ENCODE measurements around the gene LGI2.
"Not testable (repeated sequence)": the region's sequence is repeated elsewhere in the genome, so short reads cannot be mapped to it uniquely, and the experiment has no call there.

LGI2 gene

DNA sequence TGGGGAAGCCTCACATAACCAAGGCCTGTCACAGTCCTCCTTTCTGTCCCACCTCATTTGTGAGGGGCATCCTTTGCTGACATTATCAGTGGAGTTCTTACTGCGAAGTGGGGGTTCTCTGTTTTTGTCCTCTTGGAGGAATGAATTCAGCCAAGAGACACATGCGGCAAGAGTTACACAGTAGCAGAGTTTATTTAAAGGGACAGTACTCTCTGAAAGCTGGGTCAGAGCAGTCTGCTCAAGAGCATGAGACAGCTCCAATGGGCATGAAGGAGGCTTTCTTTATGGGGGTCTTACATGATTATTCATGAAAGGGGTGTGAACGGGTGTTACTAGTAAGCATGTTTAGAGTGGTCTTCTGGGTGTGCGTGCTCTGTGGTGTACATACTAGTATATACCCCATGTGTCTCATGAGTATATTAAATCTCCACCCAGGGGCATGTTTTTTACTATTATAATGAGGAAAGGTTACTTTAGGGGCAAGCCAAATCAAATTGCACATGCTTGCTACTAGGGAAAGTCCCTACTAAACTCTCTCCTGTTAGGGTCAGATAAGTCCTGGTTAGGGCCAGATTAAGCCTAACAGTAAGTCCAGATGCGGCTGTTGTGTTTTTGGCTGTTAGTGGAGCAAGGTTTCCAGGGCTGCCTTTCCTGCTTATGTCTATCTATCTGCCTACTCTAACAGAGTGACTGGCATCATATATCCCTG is 19.8 kb upstream of the LGI2 start:
- DNase-seq: no peak

DNA sequence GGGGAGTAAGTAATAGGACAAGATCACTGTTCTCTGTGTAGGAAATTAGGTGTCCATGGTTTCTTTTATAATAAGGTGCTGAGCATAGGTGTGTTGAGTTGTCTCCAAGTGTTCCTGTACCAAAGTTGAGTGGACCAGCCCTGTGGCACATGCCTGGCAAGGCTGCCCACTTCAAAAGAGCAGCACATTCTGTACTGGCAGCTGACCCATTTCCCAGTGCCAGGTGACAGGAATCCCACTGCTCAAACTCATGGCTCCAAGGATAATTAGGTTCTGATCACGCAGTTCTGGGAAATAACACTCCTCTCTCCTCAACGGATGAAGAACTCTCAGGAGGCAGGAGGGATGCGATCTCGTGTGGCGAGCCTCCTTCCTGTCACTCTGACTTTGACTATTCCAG is 12.8 kb upstream of the LGI2 start:
- no peak for DNase-seq

DNA sequence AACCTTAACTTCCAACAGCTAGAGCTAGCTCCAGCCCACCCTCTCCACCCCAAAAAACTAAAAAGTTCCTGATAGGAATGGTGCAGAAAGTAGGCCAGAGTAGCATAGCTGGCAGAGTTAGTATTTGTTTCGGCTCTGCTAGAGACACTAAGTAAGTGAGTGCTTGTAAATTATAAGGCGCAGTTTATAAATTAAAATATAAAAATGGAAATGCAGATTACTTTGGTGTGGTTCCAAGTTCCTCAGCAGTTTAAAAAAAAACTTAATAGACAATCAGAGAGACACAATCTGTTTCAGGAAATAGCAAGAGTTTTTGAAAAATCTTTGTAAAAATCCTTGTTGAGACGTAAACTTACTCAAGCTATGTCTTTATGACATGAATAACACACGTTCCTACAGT is 2.8 kb upstream of the LGI2 start:
- DNase-seq: no peak

GRCh38 chr4:25032126-25032525 is 1.4 kb upstream of the LGI2 start:
- no peak for DNase-seq

- DNase-seq: no peak
Observed at GRCh38 chr4:25031077-25031621, 403 bp upstream of the LGI2 start.

- peak; percentile 43 for DNase-seq
Observed at GRCh38 chr4:25029479-25030276, 1.1 kb downstream of the LGI2 start.

GRCh38 chr4:25028851-25029250 is 1.9 kb downstream of the LGI2 start:
- DNase-seq: no peak

DNA sequence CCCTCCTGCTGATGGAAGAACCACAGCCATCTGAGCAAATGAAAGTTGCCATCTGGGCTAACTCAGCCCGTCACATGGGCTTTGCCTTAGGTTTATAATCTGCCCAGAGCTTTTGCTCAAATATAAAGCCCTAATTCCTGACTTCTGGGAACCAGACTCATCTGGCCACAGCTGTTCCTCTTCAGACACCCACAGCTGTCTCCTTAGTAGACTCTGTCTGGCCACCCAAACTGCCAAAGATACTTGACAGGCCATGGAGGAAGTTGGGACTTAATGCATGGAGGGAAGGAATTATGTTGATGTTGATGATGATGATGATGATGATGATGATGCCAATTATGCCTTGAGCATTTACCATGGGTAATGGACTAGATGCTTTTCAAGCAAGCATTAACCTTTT is 8.0 kb downstream of the LGI2 start:
- no peak for DNase-seq

- DNase-seq: no peak
Observed at GRCh38 chr4:25021216-25021615, 9.5 kb downstream of the LGI2 start.

- DNase-seq: no peak
Observed at GRCh38 chr4:25020236-25020635, 10.5 kb downstream of the LGI2 start.

- DNase-seq: no peak
Observed at GRCh38 chr4:25019501-25019900, 11.2 kb downstream of the LGI2 start.

- DNase-seq: no peak
Observed at GRCh38 chr4:25015012-25015411, 15.7 kb downstream of the LGI2 start.

DNA sequence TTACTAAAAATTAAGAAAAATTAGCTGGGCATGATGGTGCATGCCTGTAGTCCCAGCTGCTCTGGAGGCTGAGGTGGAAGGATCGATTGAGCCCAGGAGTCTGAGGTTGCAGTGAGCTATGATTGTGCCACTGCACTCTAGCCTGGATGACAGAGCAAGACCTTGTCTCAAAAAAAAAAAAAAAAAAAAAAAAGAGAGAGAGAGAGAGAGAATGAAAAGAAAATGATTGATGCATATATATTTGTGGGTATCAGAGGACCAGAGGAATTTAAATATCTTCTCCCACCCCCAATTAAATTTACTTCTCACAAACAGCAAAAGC is 16.1 kb downstream of the LGI2 start:
- DNase-seq: not testable (repeated sequence)

DNA sequence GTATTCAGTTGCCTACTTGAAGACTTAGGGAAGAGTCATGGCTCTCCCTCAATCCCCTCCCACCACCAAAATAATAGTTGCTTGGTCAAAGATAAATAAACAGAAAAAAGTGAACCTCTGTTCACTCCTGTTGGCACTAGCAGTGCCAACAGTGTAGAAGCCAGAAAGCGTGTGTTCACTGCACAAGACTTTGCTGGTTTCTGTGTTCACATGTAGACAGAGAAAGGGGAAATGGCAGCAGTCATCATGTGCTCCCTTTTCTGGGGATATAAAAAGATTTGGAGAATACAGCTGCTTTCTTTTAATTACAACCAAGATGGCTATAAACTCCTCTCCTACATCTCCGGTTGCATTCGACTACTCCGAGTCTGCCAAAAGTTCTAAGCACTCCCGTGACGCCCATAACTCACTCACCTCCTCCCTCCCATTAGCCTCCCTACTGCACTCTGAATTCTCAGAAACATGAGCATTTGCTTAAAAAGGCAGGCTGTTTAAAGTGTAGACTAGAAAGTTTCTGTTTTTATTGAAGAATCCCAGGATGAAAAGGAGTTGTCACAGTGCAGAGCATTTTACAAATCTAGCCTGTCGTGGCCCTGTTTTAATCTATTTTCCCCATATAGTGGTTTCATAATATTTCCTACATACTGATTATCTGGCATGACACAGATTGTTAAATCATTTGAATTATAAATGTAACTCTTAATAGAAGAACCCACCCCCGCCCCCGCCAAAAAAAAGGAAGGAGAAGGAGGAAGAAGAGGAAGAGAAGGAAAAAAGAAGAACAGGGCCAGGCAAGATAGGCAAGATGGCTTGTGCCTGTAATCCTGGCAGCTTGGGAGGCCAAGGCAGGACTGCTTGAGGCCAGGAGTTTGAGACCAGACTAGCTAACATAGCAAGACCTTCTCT is 16.7 kb downstream of the LGI2 start:
- DNase-seq: no peak

DNA sequence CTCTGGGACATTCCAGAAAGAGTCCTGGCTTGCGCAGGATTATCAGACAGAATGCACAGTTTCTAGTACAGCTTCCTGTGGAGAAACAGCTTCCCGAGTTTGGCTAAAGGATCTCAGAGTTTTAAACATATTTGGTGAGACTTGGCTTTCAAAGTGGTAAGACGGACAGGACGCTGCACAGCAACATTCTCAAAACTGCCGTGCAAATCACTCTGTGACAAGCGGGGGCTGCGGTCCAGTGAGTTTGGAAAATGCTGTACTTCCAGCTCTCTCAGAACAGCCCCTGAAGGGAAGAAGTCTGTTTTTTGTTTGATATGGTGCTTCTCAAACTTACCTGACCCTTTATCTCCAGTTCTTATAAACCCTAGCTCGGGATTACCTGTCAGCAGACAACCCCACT is 18.1 kb downstream of the LGI2 start:
- DNase-seq: no peak

- no peak for DNase-seq
Observed at GRCh38 chr4:25011135-25011866, 19.4 kb downstream of the LGI2 start.

DNA sequence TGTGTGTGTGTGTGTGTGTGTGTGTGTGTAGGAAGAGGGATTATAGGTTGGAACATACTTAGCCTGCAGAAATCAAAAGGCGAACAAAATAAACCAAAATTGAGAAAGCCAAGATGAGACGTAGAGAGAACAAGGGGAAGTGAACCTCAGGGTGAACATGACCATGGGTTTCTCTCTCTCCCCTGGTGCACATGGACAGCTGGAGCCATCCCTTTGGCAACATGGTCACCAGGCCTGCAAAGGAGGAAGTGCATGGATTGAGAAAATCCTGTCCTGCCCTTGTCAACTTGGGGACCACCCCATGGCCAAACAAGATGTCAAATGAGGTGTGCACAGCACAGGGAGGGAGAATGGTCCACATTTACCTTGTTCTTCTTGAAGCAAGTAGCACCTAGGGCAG is 23.1 kb downstream of the LGI2 start:
- no peak for DNase-seq

- DNase-seq: no peak
Observed at GRCh38 chr4:25002681-25003080, 28.1 kb downstream of the LGI2 start.

DNA sequence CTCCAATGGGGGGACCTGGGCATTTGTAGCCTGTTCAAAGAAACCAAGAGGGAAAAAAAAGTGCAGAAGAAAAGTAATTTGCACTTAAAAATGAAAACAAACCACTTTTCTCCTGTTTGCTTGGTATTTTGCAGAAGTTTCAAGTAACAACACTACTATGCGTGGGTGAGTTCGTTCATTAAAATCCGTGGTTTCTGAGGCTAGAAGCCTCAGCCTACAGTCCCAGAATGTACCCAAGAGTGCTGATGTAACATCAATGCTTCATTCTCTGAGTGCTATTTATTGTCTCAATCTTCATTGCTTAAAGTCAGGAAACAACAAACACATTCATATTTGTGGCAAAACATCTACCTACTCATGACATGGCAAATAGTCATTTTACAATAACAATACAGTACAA is 29.2 kb downstream of the LGI2 start:
- DNase-seq: no peak

DNA sequence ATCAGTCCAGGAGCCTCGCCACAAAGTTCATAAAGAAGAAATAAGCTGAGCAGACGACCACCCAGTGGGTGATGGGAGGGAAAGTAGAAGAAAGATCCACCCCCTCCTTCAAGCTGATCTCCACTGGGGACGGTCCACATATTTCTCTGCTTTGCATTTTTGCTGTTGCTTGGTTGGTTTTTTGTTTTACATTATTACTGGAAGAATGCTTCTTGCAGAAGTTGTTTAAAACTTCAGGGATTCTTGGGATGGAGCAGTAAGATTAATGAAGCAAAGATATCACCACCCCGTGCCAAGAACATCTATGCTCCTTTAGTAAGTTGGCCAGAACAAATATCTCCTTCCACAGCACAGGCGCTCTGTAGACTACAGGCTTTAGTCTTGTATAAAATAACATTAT is 30.1 kb downstream of the LGI2 start:
- DNase-seq: no peak

- no peak for DNase-seq
Observed at GRCh38 chr4:24999392-25000089, 31.2 kb downstream of the LGI2 start.

DNA sequence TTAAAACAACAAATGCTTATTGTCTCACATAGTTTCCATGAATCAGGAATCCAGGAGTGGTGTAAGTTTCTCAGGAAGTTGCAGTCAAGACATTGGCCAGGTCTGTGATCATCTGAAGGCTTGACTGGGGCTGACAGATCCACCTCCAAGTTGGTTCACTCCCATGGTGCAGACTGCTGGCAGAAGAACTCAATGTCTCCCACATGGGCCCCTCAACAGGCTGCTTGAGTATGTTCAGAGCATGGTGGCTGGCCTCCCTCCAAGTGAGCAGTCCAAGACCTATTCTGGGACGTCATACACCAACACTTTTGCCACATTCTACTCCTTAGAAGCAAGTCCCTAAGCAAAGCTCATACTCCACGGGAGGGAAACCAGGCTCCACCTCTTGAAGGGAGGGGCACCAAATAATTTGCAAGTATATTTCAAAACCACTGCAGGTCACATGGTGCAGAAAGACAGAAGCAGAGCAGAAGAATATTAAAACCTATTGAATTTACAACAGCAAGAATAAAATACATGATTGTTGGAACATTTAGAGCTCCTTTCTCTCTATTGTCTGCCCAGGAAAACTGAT is 35.3 kb downstream of the LGI2 start:
- DNase-seq: no peak

All from DMS79 (cell line).